IMR-90 (cell line): ENCODE results near the gene MEIS1. TPM values are rescaled to one million over a fixed set of nuclear protein-coding genes. Genes with fewer than 3 reads are reported as not detected.

Source experiments
- ATAC-seq: fragments of 200-7000 bp; cut with Tn5 transposase; 2 replicates; pipeline ENCODE4 v1.9.1; 2020; ENCODE audit warnings: low read depth, mild to moderate bottlenecking, moderate library complexity
- BruUV-seq: library from RNA; stranded (reverse); fragments of 400-500 nt; replicated peaks from 2 replicates; lab custom pipeline; 2021; lab: Mats Ljungman, UMichigan
- CTCF ChIA-PET: fragments of 300-600 bp; formaldehyde crosslinking; extraction: SDS; loops from one replicate; lab custom pipeline; 2021; ENCODE audit warnings: antibody characterized with exemption; lab: Yijun Ruan, JAX
- POLR2A ChIA-PET: fragments of 300-600 bp; sonication (Branson Sonifier 250); formaldehyde crosslinking; loops from one replicate; lab custom pipeline; 2022; ENCODE audit warnings: antibody characterized with exemption; ENCODE audit not compliant: unreplicated experiment; lab: Charles Lee
- DNase-seq: peaks from one replicate; pipeline ENCODE4 v3.0.0; 2013
- H2AFZ ChIP-seq: replicated peaks from 2 replicates; pipeline ENCODE3; 2013; ENCODE audit warnings: low read length, mild to moderate bottlenecking; ENCODE audit not compliant: poor library complexity
- H2AK5ac ChIP-seq: 2 replicates; pipeline ENCODE4 v1.6.1; 2013; ENCODE audit warnings: low read depth, low read length, inconsistent platforms
- H2AK9ac ChIP-seq: replicated peaks from 2 replicates; pipeline ENCODE3; 2013; ENCODE audit warnings: mild to moderate bottlenecking, low read depth, low read length, moderate library complexity; ENCODE audit not compliant: poor library complexity
- H2BK120ac ChIP-seq: 2 replicates; pipeline ENCODE4 v1.6.1; 2013; ENCODE audit warnings: low read depth, low read length, inconsistent platforms
- H2BK15ac ChIP-seq: 3 replicates; pipeline ENCODE4 v1.6.1; 2013; ENCODE audit warnings: low read depth, low read length, inconsistent platforms
- H2BK20ac ChIP-seq: 2 replicates; pipeline ENCODE4 v1.6.1; 2013; ENCODE audit warnings: low read depth, mild to moderate bottlenecking, inconsistent platforms, low read length, moderate library complexity
- H2BK5ac ChIP-seq: 2 replicates; pipeline ENCODE4 v1.6.1; 2013; ENCODE audit warnings: mild to moderate bottlenecking, low read depth, low read length, inconsistent platforms; ENCODE audit not compliant: poor library complexity, severe bottlenecking
- H3K14ac ChIP-seq: replicated peaks from 2 replicates; pipeline ENCODE4 v1.6.1; 2013; ENCODE audit warnings: low read depth, low read length, inconsistent platforms
- H3K18ac ChIP-seq: 2 replicates; pipeline ENCODE4 v1.6.1; 2013; ENCODE audit warnings: low read depth, low read length, control low read depth
- H3K23ac ChIP-seq: 2 replicates; pipeline ENCODE4 v1.6.1; 2013; ENCODE audit warnings: low read depth, low read length, inconsistent platforms
- H3K27ac ChIP-seq: 2 replicates; pipeline ENCODE4 v1.5.1; 2013; ENCODE audit warnings: mild to moderate bottlenecking, control low read depth, low read length; ENCODE audit not compliant: insufficient read depth
- H3K27me3 ChIP-seq: 2 replicates; pipeline ENCODE4 v1.6.1; 2013; ENCODE audit warnings: low read length; ENCODE audit not compliant: control insufficient read depth, insufficient read depth
- H3K36me3 ChIP-seq: 2 replicates; pipeline ENCODE4 v1.6.1; 2013; ENCODE audit warnings: low read length, mixed read lengths; ENCODE audit not compliant: control insufficient read depth, insufficient read depth
- H3K4ac ChIP-seq: 2 replicates; pipeline ENCODE4 v1.6.1; 2013; ENCODE audit warnings: low read depth, low read length, inconsistent platforms
- H3K4me1 ChIP-seq: 2 replicates; pipeline ENCODE4 v1.6.1; 2013; ENCODE audit warnings: low read length, mixed read lengths; ENCODE audit not compliant: control insufficient read depth, insufficient read depth
- H3K4me2 ChIP-seq: 2 replicates; pipeline ENCODE4 v1.6.1; 2013; ENCODE audit warnings: low read depth, mild to moderate bottlenecking, control low read depth, low read length, moderate library complexity
- H3K4me3 ChIP-seq: 2 replicates; pipeline ENCODE4 v1.5.1; 2013; ENCODE audit warnings: low read depth, mild to moderate bottlenecking, control low read depth, low read length, moderate library complexity; ENCODE audit not compliant: insufficient read depth
- H3K56ac ChIP-seq: 2 replicates; pipeline ENCODE4 v1.6.1; 2013; ENCODE audit warnings: low read length, inconsistent platforms; ENCODE audit not compliant: insufficient read depth; ENCODE audit errors: extremely low read depth
- H3K79me1 ChIP-seq, 2 experiments: 2 replicates each; pipeline ENCODE4 v1.6.1; 2013; ENCODE audit warnings: low read length in 2 of 2, inconsistent platforms in 1 of 2, low read depth in 1 of 2
- H3K9ac ChIP-seq: 2 replicates; pipeline ENCODE4 v1.6.1; 2013; ENCODE audit warnings: low read depth, low read length, control low read depth
- H3K9me1 ChIP-seq: 2 replicates; pipeline ENCODE4 v1.6.1; 2013; ENCODE audit warnings: low read length, inconsistent platforms; ENCODE audit not compliant: insufficient read depth
- H3K9me3 ChIP-seq: 2 replicates; pipeline ENCODE4 v1.6.1; 2013; ENCODE audit warnings: low read length; ENCODE audit not compliant: control insufficient read depth, insufficient read depth
- H4K20me1 ChIP-seq: 2 replicates; pipeline ENCODE4 v1.6.1; 2013; ENCODE audit warnings: low read length, inconsistent platforms; ENCODE audit not compliant: insufficient read depth
- H4K5ac ChIP-seq: 2 replicates; pipeline ENCODE4 v1.6.1; 2013; ENCODE audit warnings: mild to moderate bottlenecking, low read depth, low read length, control low read depth
- H4K8ac ChIP-seq, 2 experiments: 2 replicates each; pipeline ENCODE4 v1.6.1; 2013; ENCODE audit warnings: low read depth in 2 of 2, low read length in 2 of 2, control low read depth in 1 of 2, inconsistent platforms in 1 of 2
- H4K91ac ChIP-seq: 2 replicates; pipeline ENCODE4 v1.6.1; 2013; ENCODE audit warnings: low read depth, low read length, inconsistent platforms; ENCODE audit not compliant: insufficient read depth
- CHD1 ChIP-seq: IDR thresholded peaks from 2 replicates; pipeline ENCODE4 v1.6.1; 2012; ENCODE audit warnings: low read depth, low read length, improper control_type of control experiment
- FOS ChIP-seq: fragments of 150-350 bp; IDR thresholded peaks from 2 replicates; pipeline ENCODE4 v1.6.1; 2016; ENCODE audit warnings: low read depth, low read length
- MAFK ChIP-seq: IDR thresholded peaks from 2 replicates; pipeline ENCODE4 v1.6.1; 2012; ENCODE audit warnings: low read depth, low read length, improper control_type of control experiment
- MXI1 ChIP-seq: IDR thresholded peaks from 2 replicates; pipeline ENCODE4 v1.6.1; 2012; ENCODE audit warnings: low read depth, mild to moderate bottlenecking, low read length, moderate library complexity, borderline replicate concordance
- POLR2A ChIP-seq: IDR thresholded peaks from 2 replicates; pipeline ENCODE4 v1.6.1; 2012; ENCODE audit warnings: mild to moderate bottlenecking, low read depth, low read length
- RFX5 ChIP-seq: IDR thresholded peaks from 2 replicates; pipeline ENCODE4 v1.8.0; 2012; ENCODE audit warnings: low read depth, mild to moderate bottlenecking, low read length, moderate library complexity
- WGBS, 2 experiments: methylation state at CpG; one replicate each; pipeline versions ENCODE4 v1.1.5 to v1.1.7; 2013; ENCODE audit warnings: missing lambda C conversion rate in 2 of 2; ENCODE audit not compliant: insufficient read length in 1 of 2; ENCODE audit errors: extremely low coverage in 2 of 2; 5-methylcytosine and 5-hydroxymethylcytosine counted together
- dilution Hi-C: fragments of 300-500 bp; cut with HindIII; formaldehyde crosslinking; loops from one replicate; pipeline ENCODE4 v1.14.3; 2018; ENCODE audit warnings: low sequenced_read_pairs; ENCODE audit not compliant: unreplicated experiment
- in situ Hi-C: fragments of 300-500 bp; cut with MboI; formaldehyde crosslinking; loops from 3 replicates; pipeline ENCODE4 v1.14.3; 2019; ENCODE audit warnings: low sequenced_read_pairs, inconsistent platforms, mixed read lengths
- intact Hi-C: fragments of 100-400 bp; cut with micrococcal nuclease; formaldehyde crosslinking; loops from 2 replicates; pipeline ENCODE4 v1.10.0; 2022
- polyA plus RNA-seq, 3 experiments: library from polyadenylated mRNA; depleted of rRNA; stranded (reverse); fragments of >200 nt; gene quantifications; 2 replicates each; pipeline ENCODE4 v1.2.3, GENCODE V29; 2012; ENCODE audit warnings: low replicate concordance in 1 of 3
- total RNA-seq: library from RNA; depleted of rRNA; stranded (reverse); fragments of >200 nt; gene quantifications from 2 replicates; pipeline ENCODE4 v1.2.3, GENCODE V29; 2012
- TF ChIP-seq, protein P1 (sequence below): fragments of 150-350 bp; IDR thresholded peaks from 2 replicates; pipeline ENCODE4 v1.6.1; 2017; ENCODE audit warnings: mild to moderate bottlenecking, antibody characterized with exemption, low read length, low read depth

The MEIS1 gene
- total and polyA plus RNA-seq, 2 of the 4 experiments (the other 2 are of a cell fraction) = 54.4 to 157 TPM

DNA sequence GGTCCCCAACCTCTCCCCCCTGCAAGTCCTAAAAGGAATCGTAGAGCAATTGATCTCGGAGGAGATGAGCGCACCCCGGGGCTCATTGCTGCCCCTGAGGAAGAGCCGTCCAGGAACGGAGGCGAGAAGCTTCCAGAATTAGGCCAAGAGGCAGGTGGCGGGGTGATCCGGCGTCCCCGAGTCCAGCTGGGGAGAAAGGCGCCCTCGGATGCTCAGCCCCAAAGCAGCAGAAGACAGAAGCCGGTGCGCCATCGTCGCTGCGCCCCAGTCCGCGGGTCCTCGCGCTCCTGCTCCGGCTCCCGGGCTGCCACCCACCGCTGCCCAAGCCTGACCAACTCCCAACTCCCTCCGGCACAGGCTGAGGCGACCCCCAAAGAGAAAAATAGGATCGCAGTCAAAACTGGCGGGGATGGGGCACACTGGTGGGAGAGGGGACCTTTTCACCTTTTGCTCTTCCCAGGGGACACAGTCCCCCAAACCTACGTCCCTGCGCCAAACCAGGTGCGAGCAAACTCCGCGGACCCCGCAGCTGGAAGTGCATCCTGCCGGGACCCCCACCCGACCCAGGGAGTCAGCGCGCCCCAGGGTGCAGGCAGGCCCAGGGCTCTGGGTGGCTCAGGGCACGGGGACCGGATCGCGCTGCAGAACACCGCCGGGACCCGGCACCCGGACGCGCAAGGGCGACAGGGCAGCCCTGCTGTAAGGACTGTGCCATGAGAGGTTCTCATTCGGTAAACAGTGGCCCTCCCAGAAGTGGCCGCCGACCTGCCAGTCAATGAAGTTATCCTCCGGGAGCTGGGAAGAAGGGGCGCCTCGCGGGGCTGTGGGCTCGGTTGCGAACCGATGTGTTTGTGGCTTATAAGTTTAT lies 8.4 kb upstream of the MEIS1 start:
- H3K4ac ChIP-seq = no peak overlapping the region
- no peak overlapping the region; the same call in 1 of the 2 replicates for H4K91ac ChIP-seq
- peak overlapping the region; percentile 50 for H3K4me3 ChIP-seq
- H3K14ac ChIP-seq = no peak overlapping the region
- H4K20me1 ChIP-seq = no peaks in the 10 kb centered on the region
- no peak for ATAC-seq
- H2BK20ac ChIP-seq = no peak overlapping the region
- no peak overlapping the region for H2BK15ac ChIP-seq
- H3K56ac ChIP-seq = no peak overlapping the region
- in situ Hi-C loops (loop anchor here (25.0 kb wide), 1 partner anchor 1611 kb away; no protein-coding TSS in a partner anchor), dilution Hi-C loops (loop anchor here (25.0 kb wide), 1 partner anchor 786 kb away; no protein-coding TSS in a partner anchor), intact Hi-C loops (loop anchor here (5.0 kb wide), 3 partner anchors 1051 to 1606 kb away; no protein-coding TSS in a partner anchor)
- H3K23ac ChIP-seq = no peak overlapping the region
- H3K4me2 ChIP-seq = peak overlapping the region; percentile 78
- no peak overlapping the region for H4K5ac ChIP-seq
- H3K18ac ChIP-seq = no peak overlapping the region
- no TSS peak for BruUV-seq
- ChIA-PET CTCF (interaction anchor here (0.6 kb wide), 1 partner anchor 638 kb away, joined by 3 read pairs; no protein-coding TSS in a partner anchor), POLR2A (no interaction called here)
- no peak overlapping the region for H3K9ac ChIP-seq
- no peak overlapping the region for H2AK9ac ChIP-seq
- no peak overlapping the region for H3K27ac ChIP-seq
- no peak overlapping the region for H2BK120ac ChIP-seq
- H3K9me3 ChIP-seq = no peaks in the 10 kb centered on the region
- 32% methylated on average over 17 of the region's 60 CpGs; no CpG with 5 or more reads in 1 of the 2 experiments for WGBS, 2 experiments
- H3K36me3 ChIP-seq = no peaks in the 10 kb centered on the region
- peak overlapping the region; percentile 73 for H2AFZ ChIP-seq
- TF ChIP-seq RFX5 (no peak), MAFK (no peak), MXI1 (no peak), POLR2A (no peak), CHD1 (no peak), FOS (no peak)
- TF ChIP-seq, protein P1, sequence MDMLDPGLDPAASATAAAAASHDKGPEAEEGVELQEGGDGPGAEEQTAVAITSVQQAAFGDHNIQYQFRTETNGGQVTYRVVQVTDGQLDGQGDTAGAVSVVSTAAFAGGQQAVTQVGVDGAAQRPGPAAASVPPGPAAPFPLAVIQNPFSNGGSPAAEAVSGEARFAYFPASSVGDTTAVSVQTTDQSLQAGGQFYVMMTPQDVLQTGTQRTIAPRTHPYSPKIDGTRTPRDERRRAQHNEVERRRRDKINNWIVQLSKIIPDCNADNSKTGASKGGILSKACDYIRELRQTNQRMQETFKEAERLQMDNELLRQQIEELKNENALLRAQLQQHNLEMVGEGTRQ = no peak
- no peak for DNase-seq
- no peak overlapping the region for H4K8ac ChIP-seq
- H2AK5ac ChIP-seq = no peak overlapping the region
- peaks cover 2% of the 10 kb centered on the region; the same call in 1 of the 2 replicates for H3K4me1 ChIP-seq
- no peaks in the 10 kb centered on the region; the same call in 1 of the 2 replicates for H3K9me1 ChIP-seq
- H2BK5ac ChIP-seq = no peak overlapping the region
- 0 out of 4 replicates have a peak, but pooled peaks cover 5 to 9% of the 10 kb centered on the region in 2 experiments for H3K79me1 ChIP-seq
- H3K27me3 ChIP-seq = peaks cover 6% of the 10 kb centered on the region; the same call in 1 of the 2 replicates
